ENCODE measurements around the gene OR1F1. TPM values are rescaled to one million over a fixed set of nuclear protein-coding genes. Genes with fewer than 3 reads are reported as not detected.

OR1F1 gene
- total RNA-seq, 1 donor = not detected

Other genes with a start within 250 kb of the OR1F1 start
- gene KREMEN2, start 223.9 kb upstream of the OR1F1 start, total RNA-seq = not detected
- gene PAQR4, start 218.9 kb upstream of the OR1F1 start, total RNA-seq = 3.1 TPM
- 1.3 TPM for gene PKMYT1, start 207.8 kb upstream of the OR1F1 start, total RNA-seq
- gene CLDN9, start 175.3 kb upstream of the OR1F1 start, total RNA-seq = not detected
- gene CLDN6, start 170.0 kb upstream of the OR1F1 start, total RNA-seq = not detected
- gene TNFRSF12A, start 167.8 kb upstream of the OR1F1 start, total RNA-seq = 8.2 TPM
- 8.2 TPM for gene HCFC1R1, start 164.3 kb upstream of the OR1F1 start, total RNA-seq
- gene THOC6, start 164.2 kb upstream of the OR1F1 start, total RNA-seq = 8.9 TPM
- gene BICDL2, start 151.3 kb upstream of the OR1F1 start, total RNA-seq = 0.10 TPM
- gene MMP25, start 141.6 kb upstream of the OR1F1 start, total RNA-seq = 1.7 TPM
- gene IL32, start 122.6 kb upstream of the OR1F1 start, total RNA-seq = 115 TPM
- under 0.01 TPM for gene ZSCAN10, start 88.9 kb upstream of the OR1F1 start, total RNA-seq
- 0.52 TPM for gene ZNF205, start 75.6 kb upstream of the OR1F1 start, total RNA-seq
- 1.6 TPM for gene ZNF213, start 53.2 kb upstream of the OR1F1 start, total RNA-seq
- gene ZNF200, start 47.0 kb downstream of the OR1F1 start, total RNA-seq = 4.5 TPM
- 26.7 TPM for gene MEFV, start 68.4 kb downstream of the OR1F1 start, total RNA-seq
- 49.7 TPM for gene ZNF263, start 95.3 kb downstream of the OR1F1 start, total RNA-seq
- 3.7 TPM for gene TIGD7, start 117.2 kb downstream of the OR1F1 start, total RNA-seq
- gene ZNF75A, start 117.3 kb downstream of the OR1F1 start, total RNA-seq = 34.8 TPM
- gene OR2C1, start 167.7 kb downstream of the OR1F1 start, total RNA-seq = not detected
- 8.9 TPM for gene ZSCAN32, start 212.8 kb downstream of the OR1F1 start, total RNA-seq
- 6.0 TPM for gene ZNF174, start 213.0 kb downstream of the OR1F1 start, total RNA-seq